ENCODE measurements around the gene WDR76. TPM values are rescaled to one million over a fixed set of nuclear protein-coding genes. Genes with fewer than 3 reads are reported as not detected.

WDR76 gene
- total RNA-seq, 1 experiment from 2014 or later: 19.6 TPM

DNA sequence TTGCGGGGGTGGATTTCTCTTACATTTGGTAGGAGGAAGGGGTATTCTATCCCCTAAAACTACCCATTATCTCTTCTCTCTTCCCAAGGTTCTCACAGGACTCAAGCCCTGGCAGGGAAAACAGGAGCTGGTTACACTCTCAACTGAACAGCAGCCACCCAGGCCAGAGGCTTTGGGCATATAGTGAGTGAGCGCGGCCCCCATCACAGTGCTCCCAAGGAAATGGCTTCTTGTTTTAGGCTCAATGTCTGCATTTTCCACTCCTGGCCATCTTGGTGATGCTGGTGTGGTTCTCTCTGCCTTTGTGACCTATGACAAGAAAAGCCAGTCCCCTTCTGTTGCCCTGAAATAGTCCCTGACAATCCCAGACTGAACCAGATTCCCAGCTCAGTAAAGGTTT, 50.1 kb downstream of the WDR76 start:
- no peak for DNase-seq (ENCODE audit: low read depth)

- no peak for DNase-seq (ENCODE audit: low read depth)
Measured at GRCh38 chr15:43877371-43877770, 50.6 kb downstream of the WDR76 start.

GRCh38 chr15:43878446-43878845, 51.6 kb downstream of the WDR76 start:
- no peak for DNase-seq (ENCODE audit: low read depth)

GRCh38 chr15:43879386-43880355, 52.9 kb downstream of the WDR76 start:
- no peak for DNase-seq (ENCODE audit: low read depth)

- no peak for DNase-seq (ENCODE audit: low read depth)
Measured at GRCh38 chr15:43880406-43881194, 53.8 kb downstream of the WDR76 start.

- no peak for DNase-seq (ENCODE audit: low read depth)
Measured at GRCh38 chr15:43881245-43881644, 54.4 kb downstream of the WDR76 start.

DNA sequence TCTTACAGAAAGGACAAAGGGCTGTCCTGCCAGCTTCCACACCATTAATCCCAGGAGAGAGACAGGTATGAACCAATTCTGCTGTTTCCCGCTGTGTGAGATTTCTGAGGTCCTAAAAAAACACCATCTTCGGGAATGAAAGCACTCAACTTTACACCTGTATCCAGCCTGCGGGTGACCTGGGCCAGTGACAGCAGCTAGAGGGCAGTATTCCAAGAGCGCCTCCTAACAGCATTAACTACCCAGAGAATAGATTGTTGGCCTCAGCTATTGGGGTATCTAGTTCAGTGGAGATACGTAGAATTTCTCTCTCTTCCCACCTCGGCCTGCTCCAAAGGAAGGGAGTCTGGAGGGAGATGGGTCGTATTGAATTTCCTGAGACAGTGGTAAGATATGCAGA, 55.1 kb downstream of the WDR76 start:
- DNase-seq (ENCODE audit: low read depth): no peak

DNA sequence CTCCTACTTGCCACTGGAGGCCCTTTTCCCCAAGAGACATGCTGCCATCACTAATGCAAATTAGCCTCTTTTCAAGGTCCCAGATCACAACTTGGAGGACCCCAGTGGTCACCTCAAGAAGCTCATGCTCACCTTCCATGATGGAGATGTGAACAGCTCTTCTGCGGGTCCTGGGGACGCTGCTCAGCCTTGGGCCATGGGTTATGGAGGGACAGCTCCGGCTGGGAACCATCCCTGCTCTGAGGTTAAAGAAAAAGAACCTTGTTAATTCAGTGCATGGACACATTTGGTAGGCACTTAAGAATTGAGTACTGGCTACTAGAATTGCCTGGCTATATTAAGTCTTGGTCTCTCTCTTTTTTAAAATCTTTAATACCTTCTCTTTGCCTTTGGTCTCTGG, 56.8 kb downstream of the WDR76 start:
- no peak for DNase-seq (ENCODE audit: low read depth)

DNA sequence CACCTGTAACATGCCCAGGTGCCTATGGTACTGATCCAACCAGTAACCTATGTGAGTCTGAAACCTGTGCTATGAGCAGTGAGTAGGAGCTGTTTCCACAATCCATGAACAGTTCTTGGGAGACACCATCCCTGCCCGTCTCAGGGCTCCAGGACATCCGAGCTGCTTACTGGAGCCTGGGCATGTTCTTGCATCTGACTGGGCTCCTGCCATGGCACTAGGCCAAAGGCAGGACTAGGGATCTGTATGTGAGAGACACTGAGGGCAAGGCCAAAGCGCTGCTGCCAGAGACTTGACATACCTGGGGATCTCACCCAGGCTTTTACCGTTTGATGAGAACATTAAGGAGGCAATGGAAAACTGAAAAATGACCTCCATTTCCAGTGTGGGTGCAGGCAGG, 59.8 kb downstream of the WDR76 start:
- DNase-seq (ENCODE audit: low read depth): no peak

GRCh38 chr15:43887901-43888300, 61.1 kb downstream of the WDR76 start:
- DNase-seq (ENCODE audit: low read depth): no peak

- no peak for DNase-seq (ENCODE audit: low read depth)
Measured at GRCh38 chr15:43889042-43889441, 62.2 kb downstream of the WDR76 start.

DNA sequence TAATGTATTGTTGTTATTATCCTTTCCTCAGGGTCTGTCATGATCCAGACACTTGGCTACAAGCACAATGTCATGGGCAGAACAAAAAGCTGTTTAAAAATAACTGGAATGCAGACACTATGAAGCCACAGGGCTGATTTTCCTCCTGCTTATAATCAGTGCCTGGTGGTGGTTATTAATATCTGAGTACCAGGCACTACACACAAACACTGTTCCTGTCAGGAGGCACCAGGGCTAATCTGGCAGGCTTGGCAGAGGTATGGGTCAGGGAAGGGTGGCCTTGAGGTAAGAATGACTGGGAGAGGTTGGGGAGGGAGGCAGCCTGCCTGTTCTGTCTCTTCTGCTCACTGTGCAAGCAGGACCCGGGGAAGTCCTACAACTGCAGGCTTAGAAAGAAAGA, 67.2 kb downstream of the WDR76 start:
- DNase-seq (ENCODE audit: low read depth): no peak

GRCh38 chr15:43895586-43895985, 68.8 kb downstream of the WDR76 start:
- DNase-seq (ENCODE audit: low read depth): no peak

DNA sequence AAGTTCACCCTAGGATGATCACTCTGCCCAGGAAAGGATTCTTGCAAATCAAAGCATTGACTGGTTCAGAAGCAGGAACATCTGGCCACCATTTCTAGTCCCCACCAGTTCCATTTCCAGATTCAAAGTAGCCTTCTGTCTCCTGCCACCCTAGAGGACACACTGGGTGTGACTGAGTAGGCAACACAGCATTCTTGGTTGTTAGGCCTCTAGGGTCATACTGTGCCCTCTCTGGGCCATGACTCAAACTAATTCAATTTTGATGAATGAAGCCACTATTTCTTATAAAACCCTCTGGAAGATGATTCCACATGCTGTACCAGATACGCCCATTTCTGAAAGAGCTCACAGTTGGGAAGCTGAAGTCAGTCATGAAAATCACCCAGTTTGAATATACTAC, 69.7 kb downstream of the WDR76 start:
- peak; percentile 25 for DNase-seq (ENCODE audit: low read depth)

GRCh38 chr15:43898891-43899290, 72.1 kb downstream of the WDR76 start:
- DNase-seq (ENCODE audit: low read depth): no peak

DNA sequence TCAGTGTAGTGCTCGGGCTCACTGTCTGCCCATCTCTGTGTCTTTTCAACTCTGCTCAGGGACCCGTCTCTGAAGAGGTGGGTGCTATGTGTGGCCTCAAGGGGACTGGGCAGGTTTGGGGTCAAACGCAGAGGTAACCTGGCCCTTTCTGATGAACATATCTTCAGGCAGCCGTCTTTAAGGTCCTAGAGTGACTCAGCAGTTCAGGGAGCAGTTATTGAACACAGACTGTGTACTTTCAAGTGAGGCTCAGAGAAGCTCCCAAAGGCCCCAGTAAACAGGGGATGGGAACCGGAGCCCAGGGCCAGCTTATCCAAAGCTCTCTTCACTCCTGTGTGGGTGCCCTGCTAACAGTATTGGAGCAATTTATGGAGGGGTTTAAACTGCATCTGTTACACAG, 73.1 kb downstream of the WDR76 start:
- no peak for DNase-seq (ENCODE audit: low read depth)

- DNase-seq (ENCODE audit: low read depth): no peak
Measured at GRCh38 chr15:43900996-43901395, 74.2 kb downstream of the WDR76 start.

- DNase-seq (ENCODE audit: low read depth): no peak
Measured at GRCh38 chr15:43901495-43901894, 74.7 kb downstream of the WDR76 start.

DNA sequence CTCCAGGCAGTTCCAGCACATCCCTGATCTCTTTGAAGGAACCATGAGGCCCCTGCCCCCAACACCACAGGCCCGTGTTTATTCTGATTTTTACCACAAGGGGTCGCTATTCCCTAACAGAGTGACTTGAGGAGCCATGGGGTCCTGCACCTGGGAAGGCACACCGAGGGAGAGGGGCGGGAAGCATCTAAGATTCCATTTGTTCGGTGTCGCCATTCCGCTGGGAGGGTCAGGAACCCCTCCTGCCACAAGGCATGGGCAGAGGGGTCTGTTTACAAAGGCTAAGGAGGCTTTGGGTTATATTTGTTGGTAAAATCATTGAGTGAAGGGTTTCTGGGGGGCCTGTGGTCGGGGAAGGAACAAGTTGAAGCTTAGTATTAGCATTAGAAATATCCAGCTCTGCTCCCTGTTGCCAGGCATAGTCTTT, 77.1 kb downstream of the WDR76 start:
- peak; percentile 64 for DNase-seq (ENCODE audit: low read depth)

DNA sequence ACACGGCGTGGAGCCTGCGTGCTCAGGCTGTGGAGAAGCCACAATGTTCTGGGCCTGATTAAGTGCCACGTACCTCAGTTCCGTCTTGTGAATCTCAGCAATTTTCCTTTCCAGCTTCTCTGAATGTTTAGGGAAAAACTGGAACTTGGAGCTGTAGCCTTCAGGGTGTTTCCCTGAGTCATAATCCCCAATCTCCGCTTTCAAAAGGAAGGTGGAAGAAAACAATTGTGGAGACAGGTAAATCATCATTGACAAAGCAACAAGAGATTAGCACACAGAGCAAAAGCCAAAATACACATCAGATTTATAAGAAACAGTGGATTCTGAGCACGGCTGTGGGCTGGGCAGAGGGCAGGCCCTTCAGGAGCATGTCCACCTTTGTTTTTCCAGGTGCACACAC, 79.0 kb downstream of the WDR76 start:
- no peak for DNase-seq (ENCODE audit: low read depth)

DNA sequence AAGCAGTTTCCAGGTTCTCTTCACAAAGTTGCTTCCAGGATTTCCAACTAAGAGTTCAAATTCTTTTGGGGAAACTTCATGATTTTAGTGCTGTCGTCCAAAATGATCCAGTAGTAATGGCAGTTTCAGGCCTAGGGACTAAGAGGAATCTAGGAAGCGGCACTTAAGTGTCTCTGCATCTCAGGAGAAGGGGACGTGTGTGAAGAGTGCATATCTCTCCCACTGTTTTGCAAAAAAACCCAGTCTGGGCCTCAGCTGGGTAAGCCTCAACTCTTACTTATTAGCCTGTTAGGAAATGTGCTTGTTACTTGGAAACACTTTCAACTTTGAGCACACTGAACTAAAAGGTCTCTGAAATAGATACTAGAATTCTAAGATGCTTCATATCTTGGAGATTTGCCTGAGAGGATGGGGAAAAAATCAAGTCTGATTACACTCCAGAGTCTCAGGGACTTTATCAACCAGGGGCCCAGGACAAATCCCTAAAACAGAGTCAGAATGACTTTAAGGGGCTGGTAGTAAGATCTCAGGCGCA, 81.8 kb downstream of the WDR76 start:
- DNase-seq (ENCODE audit: low read depth): no peak

DNA sequence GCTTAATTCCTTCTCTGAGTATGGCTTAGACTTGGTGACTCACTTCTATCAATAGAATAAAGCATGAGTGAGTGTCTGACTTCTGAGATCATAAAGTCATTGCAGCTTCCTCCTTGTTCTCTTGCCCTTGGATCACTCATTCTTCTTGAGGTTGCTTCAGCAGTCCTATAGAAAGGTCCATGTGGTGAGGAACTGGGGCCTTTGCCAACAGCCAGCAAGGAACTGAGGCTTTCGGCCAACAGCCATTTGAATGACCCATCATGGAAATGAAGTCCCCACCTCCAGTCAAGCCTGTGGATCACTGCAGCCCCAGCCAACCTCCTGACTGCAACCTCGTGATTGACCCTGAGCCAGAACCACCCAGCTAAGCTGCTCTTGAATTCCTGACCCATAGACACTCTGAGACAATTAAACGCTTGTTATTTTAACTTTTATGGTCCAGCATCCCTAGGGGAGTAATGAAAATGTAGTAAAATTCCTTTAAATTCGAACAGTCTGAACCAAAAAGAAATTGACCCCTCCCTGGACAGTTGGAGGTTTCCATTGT, 84.5 kb downstream of the WDR76 start:
- DNase-seq (ENCODE audit: low read depth): peak; percentile 99

Data from HT1080 (cell line).